LNCaP clone FGC (cell line): ENCODE measurements around the gene CAPN2.

Source experiments
- DNase-seq: peaks from one replicate; pipeline ENCODE4 v3.0.0-alpha.2; 2011; ENCODE audit warnings: low read depth
- H3K4me3 ChIP-seq: 2 replicates; pipeline ENCODE4 v1.5.1; 2011; ENCODE audit warnings: mild to moderate bottlenecking, low read depth, low read length, control low read depth
- TF ChIP-seq, protein P1 (sequence below): IDR thresholded peaks from 2 replicates; pipeline ENCODE4 v1.5.1; 2012; ENCODE audit warnings: mild to moderate bottlenecking; ENCODE audit not compliant: control insufficient read depth, insufficient read depth; ENCODE audit errors: extremely low read depth

CAPN2 gene

DNA sequence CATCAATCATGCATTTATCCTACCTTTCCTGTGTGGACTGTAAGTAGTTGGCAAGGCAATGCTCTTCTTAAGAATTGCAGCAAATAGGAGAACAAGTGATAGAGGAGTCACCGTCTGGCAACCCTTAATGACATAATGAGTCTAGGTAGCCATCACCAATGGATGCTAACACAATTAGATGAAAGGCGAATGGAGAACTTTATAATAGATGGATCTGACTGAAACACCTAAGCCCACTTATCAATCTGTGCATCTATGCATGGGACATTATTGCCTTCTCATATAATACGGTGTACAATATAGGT lies 27.9 kb upstream of the CAPN2 start:
- DNase-seq: no peak
- H3K4me3 ChIP-seq: no peak overlapping the region
- TF ChIP-seq, protein P1, sequence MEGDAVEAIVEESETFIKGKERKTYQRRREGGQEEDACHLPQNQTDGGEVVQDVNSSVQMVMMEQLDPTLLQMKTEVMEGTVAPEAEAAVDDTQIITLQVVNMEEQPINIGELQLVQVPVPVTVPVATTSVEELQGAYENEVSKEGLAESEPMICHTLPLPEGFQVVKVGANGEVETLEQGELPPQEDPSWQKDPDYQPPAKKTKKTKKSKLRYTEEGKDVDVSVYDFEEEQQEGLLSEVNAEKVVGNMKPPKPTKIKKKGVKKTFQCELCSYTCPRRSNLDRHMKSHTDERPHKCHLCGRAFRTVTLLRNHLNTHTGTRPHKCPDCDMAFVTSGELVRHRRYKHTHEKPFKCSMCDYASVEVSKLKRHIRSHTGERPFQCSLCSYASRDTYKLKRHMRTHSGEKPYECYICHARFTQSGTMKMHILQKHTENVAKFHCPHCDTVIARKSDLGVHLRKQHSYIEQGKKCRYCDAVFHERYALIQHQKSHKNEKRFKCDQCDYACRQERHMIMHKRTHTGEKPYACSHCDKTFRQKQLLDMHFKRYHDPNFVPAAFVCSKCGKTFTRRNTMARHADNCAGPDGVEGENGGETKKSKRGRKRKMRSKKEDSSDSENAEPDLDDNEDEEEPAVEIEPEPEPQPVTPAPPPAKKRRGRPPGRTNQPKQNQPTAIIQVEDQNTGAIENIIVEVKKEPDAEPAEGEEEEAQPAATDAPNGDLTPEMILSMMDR: no peak

DNA sequence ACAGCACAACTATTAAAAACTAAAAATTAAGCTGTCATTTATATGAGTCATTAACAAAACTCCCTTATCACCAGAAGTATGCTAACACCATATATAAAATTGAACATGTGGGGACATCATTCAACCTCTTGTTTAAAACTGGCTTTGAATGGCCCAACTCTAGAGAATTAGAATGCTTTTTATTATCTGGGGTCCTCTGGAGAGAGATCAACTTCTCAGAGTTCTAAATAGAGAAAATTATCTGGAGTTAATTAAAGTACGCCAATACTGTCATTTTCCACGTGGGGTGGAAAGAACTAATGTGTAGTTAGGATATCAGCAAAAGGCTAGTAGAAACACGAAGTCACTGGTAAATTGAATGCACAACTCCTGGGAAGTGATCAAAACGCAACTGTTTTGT lies 21.2 kb upstream of the CAPN2 start:
- TF ChIP-seq, protein P1: no peak
- H3K4me3 ChIP-seq: no peak overlapping the region
- no peak for DNase-seq

GRCh38 chr1:223695014-223695548 lies 17.3 kb upstream of the CAPN2 start:
- H3K4me3 ChIP-seq: no peak overlapping the region
- no peak for DNase-seq
- TF ChIP-seq, protein P1: no peak

DNA sequence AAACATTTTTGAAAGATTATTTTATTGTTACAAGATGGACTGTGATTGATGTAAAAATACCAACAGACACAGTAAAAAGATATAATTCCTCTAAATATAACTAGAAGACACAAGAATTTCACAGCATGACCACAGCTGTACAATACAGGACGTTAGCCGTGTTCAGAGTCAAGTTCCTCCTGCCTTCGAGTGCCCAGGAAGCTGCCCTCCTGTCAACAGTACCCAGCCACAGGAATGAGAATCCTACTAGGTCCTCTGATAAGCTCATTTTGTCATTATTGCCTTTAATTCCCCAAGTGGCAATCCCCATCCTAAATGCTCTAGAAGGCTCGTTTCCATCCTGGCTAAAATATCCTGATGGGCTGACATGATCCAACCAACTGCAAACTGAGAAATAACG lies 16.4 kb upstream of the CAPN2 start:
- TF ChIP-seq, protein P1: no peak
- no peak for DNase-seq
- H3K4me3 ChIP-seq: no peak overlapping the region

GRCh38 chr1:223700388-223700918 lies 11.9 kb upstream of the CAPN2 start:
- TF ChIP-seq, protein P1: no peak
- H3K4me3 ChIP-seq: no peak overlapping the region
- DNase-seq: no peak

GRCh38 chr1:223700942-223701637 lies 11.2 kb upstream of the CAPN2 start:
- no peak overlapping the region for H3K4me3 ChIP-seq
- TF ChIP-seq, protein P1: no peak

More at GRCh38 chr1:223700942-223701637, 11.2 kb upstream of the CAPN2 start:
- DNase-seq: no peak
